ENCODE data around the gene CLK4.

CLK4 gene

GRCh38 chr5:178661836-178662540 lies 35.1 kb upstream of the CLK4 start:
- no peak overlapping the region for H2BK12ac ChIP-seq (ENCODE audit: low read length)
- no peak overlapping the region for H2AK5ac ChIP-seq (ENCODE audit: low read depth, low read length)
- H3K4me3 ChIP-seq (ENCODE audit: low read length in 2 of 2), result no peak overlapping the region
- no peak overlapping the region for H2BK15ac ChIP-seq (ENCODE audit: low read length)
- H3K9ac ChIP-seq (ENCODE audit: low read depth, low read length, poor library complexity), result no peak overlapping the region
- no peaks in the 10 kb centered on the region for H3K36me3 ChIP-seq (replicated peaks in 1 of 2; ENCODE audit: control insufficient read depth in 2 of 2, insufficient read depth in 2 of 2, low read length in 2 of 2)
- H2BK120ac ChIP-seq (ENCODE audit: low read depth, low read length), result no peak overlapping the region
- H3K4ac ChIP-seq (ENCODE audit: low read length), result no peak overlapping the region
- no peak overlapping the region for H2AFZ ChIP-seq (ENCODE audit: low read length)
- H2BK5ac ChIP-seq (ENCODE audit: low read length), result no peak overlapping the region
- peak overlapping the region; percentile 36 for H3K18ac ChIP-seq (ENCODE audit: low read length)
- H3K27me3 ChIP-seq (ENCODE audit: control insufficient read depth in 3 of 3, insufficient read depth in 3 of 3, low read depth in 1 of 3, low read length in 3 of 3), result peaks cover 0 to 4% (median 0%) of the 10 kb centered on the region in 3 experiments
- H3K79me1 ChIP-seq (ENCODE audit: low read depth, low read length), result no peaks in the 10 kb centered on the region
- H3K4me1 ChIP-seq (ENCODE audit: control insufficient read depth in 2 of 2, insufficient read depth in 1 of 2, low read depth in 1 of 2, low read length in 2 of 2), result no peaks in the 10 kb centered on the region
- no peak for DNase-seq (ENCODE audit: low spot score)
- no CpG with 5 or more reads among the region's 21 CpGs for WGBS, 2 donors (ENCODE audit: extremely low coverage in 2 of 2, insufficient read length in 2 of 2, insufficient replicate concordance in 1 of 2)
- H4K91ac ChIP-seq (ENCODE audit: low read depth, low read length, poor library complexity), result no peak overlapping the region
- no peak overlapping the region for H4K8ac ChIP-seq (ENCODE audit: low read depth, low read length)
- H3K23ac ChIP-seq (ENCODE audit: low read depth, low read length, poor library complexity), result no peak overlapping the region
- H3K14ac ChIP-seq (ENCODE audit: low read length), result no peak overlapping the region
- peaks cover 3 to 8% of the 10 kb centered on the region in 2 donors for H3K9me3 ChIP-seq (replicated peaks in 1 of 2; ENCODE audit: control insufficient read depth in 2 of 2, insufficient read depth in 1 of 2, low read depth in 1 of 2, low read length in 2 of 2)
- H3K27ac ChIP-seq (replicated peaks; ENCODE audit: low read length), result no peak overlapping the region
- no peak overlapping the region for H3K4me2 ChIP-seq (ENCODE audit: insufficient read depth, low read length, poor library complexity, severe bottlenecking)

DNA sequence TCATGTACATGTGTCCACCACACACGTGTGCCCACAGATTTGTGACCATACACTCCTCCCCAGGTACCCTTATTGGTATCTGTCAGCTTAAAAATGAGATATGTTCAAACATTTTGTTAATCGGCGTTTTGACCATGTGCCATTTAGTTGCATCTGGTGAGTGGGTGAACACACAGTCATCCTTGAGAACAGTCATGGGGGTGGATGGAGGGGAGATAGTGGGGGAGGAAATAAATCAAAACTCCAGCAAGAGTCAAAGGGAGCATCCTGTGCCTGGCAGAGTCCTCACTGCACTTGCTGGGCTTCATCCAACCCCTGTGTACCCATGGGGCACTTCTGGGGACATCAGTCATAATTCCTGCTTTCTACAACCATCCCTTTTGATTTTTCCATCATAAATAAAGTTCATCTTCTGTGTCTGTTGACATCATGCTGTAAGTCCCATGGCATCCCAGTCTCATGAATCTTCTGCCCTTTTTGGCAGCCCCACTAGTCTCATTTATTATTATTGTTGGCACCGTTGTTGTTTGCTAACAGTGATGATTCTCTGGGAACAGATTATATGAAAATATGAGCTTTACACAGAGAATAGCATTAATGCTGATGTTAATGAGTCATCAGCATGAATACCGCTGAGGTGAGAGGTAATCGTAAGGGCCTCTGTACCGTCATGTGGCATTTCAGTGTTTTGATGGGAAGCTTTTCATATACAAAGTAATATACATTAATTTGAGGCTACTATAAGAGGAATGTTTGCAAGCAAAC lies 24.4 kb upstream of the CLK4 start:
- H3K36me3 ChIP-seq (replicated peaks in 1 of 2; ENCODE audit: control insufficient read depth in 2 of 2, insufficient read depth in 2 of 2, low read length in 2 of 2), result no peaks in the 10 kb centered on the region
- H3K79me1 ChIP-seq (ENCODE audit: low read depth, low read length), result no peaks in the 10 kb centered on the region
- H4K91ac ChIP-seq (ENCODE audit: low read depth, low read length, poor library complexity), result no peak overlapping the region
- H3K4me2 ChIP-seq (ENCODE audit: insufficient read depth, low read length, poor library complexity, severe bottlenecking), result no peak overlapping the region
- H3K18ac ChIP-seq (ENCODE audit: low read length), result no peak overlapping the region
- no peaks in the 10 kb centered on the region for H3K4me1 ChIP-seq (ENCODE audit: control insufficient read depth in 2 of 2, insufficient read depth in 1 of 2, low read depth in 1 of 2, low read length in 2 of 2)
- H2BK5ac ChIP-seq (ENCODE audit: low read length), result no peak overlapping the region
- no peak overlapping the region for H2AK5ac ChIP-seq (ENCODE audit: low read depth, low read length)
- peaks cover 0 to 8% of the 10 kb centered on the region in 2 donors for H3K9me3 ChIP-seq (replicated peaks in 1 of 2; ENCODE audit: control insufficient read depth in 2 of 2, insufficient read depth in 1 of 2, low read depth in 1 of 2, low read length in 2 of 2)
- no peak overlapping the region for H3K23ac ChIP-seq (ENCODE audit: low read depth, low read length, poor library complexity)
- H3K4ac ChIP-seq (ENCODE audit: low read length), result no peak overlapping the region
- H4K8ac ChIP-seq (ENCODE audit: low read depth, low read length), result no peak overlapping the region
- DNase-seq (ENCODE audit: low spot score), result no peak
- H2BK15ac ChIP-seq (ENCODE audit: low read length), result no peak overlapping the region
- H2AFZ ChIP-seq (ENCODE audit: low read length), result no peak overlapping the region
- no peak overlapping the region for H3K4me3 ChIP-seq (ENCODE audit: low read length in 2 of 2)
- no CpG with 5 or more reads among the region's 7 CpGs for WGBS, 2 donors (ENCODE audit: extremely low coverage in 2 of 2, insufficient read length in 2 of 2, insufficient replicate concordance in 1 of 2)
- H3K14ac ChIP-seq (ENCODE audit: low read length), result no peak overlapping the region
- H2BK120ac ChIP-seq (ENCODE audit: low read depth, low read length), result no peak overlapping the region
- H2BK12ac ChIP-seq (ENCODE audit: low read length), result no peak overlapping the region
- H3K9ac ChIP-seq (ENCODE audit: low read depth, low read length, poor library complexity), result no peak overlapping the region
- no peaks in the 10 kb centered on the region for H3K27me3 ChIP-seq (ENCODE audit: control insufficient read depth in 3 of 3, insufficient read depth in 3 of 3, low read depth in 1 of 3, low read length in 3 of 3)
- H3K27ac ChIP-seq (replicated peaks; ENCODE audit: low read length), result no peak overlapping the region

DNA sequence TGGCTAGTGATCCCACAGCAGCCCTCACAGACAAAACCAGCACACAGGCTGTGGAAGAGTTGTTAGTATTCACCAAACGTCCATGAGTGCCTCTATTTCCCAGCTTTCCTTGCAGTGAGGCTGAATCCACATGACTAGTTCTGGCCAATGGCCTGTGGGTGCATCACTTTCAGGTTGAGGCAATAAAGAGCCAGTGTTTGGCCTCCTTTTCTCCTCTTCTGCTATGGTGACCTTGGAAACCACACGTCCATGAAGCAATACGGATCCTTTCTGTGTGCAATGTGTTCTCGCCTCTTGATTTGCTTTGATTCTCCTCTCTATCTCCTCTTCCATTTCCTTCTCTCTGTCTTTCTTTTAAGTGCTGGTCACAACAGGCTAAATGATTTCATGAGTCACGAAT lies 23.4 kb upstream of the CLK4 start:
- H3K9me3 ChIP-seq (replicated peaks in 1 of 2; ENCODE audit: control insufficient read depth in 2 of 2, insufficient read depth in 1 of 2, low read depth in 1 of 2, low read length in 2 of 2), result peaks cover 0 to 10% of the 10 kb centered on the region in 2 donors
- no peak overlapping the region for H3K4me2 ChIP-seq (ENCODE audit: insufficient read depth, low read length, poor library complexity, severe bottlenecking)
- no peak overlapping the region for H2BK15ac ChIP-seq (ENCODE audit: low read length)
- DNase-seq (ENCODE audit: low spot score), result no peak
- no peak overlapping the region for H4K8ac ChIP-seq (ENCODE audit: low read depth, low read length)
- no peaks in the 10 kb centered on the region for H3K36me3 ChIP-seq (replicated peaks in 1 of 2; ENCODE audit: control insufficient read depth in 2 of 2, insufficient read depth in 2 of 2, low read length in 2 of 2)
- H3K27ac ChIP-seq (replicated peaks; ENCODE audit: low read length), result no peak overlapping the region
- H2BK12ac ChIP-seq (ENCODE audit: low read length), result no peak overlapping the region
- H3K4ac ChIP-seq (ENCODE audit: low read length), result no peak overlapping the region
- H3K23ac ChIP-seq (ENCODE audit: low read depth, low read length, poor library complexity), result no peak overlapping the region
- H3K27me3 ChIP-seq (ENCODE audit: control insufficient read depth in 3 of 3, insufficient read depth in 3 of 3, low read depth in 1 of 3, low read length in 3 of 3), result no peaks in the 10 kb centered on the region
- no peak overlapping the region for H3K4me3 ChIP-seq (ENCODE audit: low read length in 2 of 2)
- H2AFZ ChIP-seq (ENCODE audit: low read length), result no peak overlapping the region
- H3K18ac ChIP-seq (ENCODE audit: low read length), result no peak overlapping the region
- no peak overlapping the region for H2AK5ac ChIP-seq (ENCODE audit: low read depth, low read length)
- H4K91ac ChIP-seq (ENCODE audit: low read depth, low read length, poor library complexity), result no peak overlapping the region
- whole genome bisulfite sequencing, 2 donors (ENCODE audit: extremely low coverage in 2 of 2, insufficient read length in 2 of 2, insufficient replicate concordance in 1 of 2), result no CpG with 5 or more reads among the region's 5 CpGs
- H3K79me1 ChIP-seq (ENCODE audit: low read depth, low read length), result no peaks in the 10 kb centered on the region
- no peak overlapping the region for H2BK5ac ChIP-seq (ENCODE audit: low read length)
- no peak overlapping the region for H3K14ac ChIP-seq (ENCODE audit: low read length)
- no peak overlapping the region for H3K9ac ChIP-seq (ENCODE audit: low read depth, low read length, poor library complexity)
- H2BK120ac ChIP-seq (ENCODE audit: low read depth, low read length), result no peak overlapping the region
- H3K4me1 ChIP-seq (ENCODE audit: control insufficient read depth in 2 of 2, insufficient read depth in 1 of 2, low read depth in 1 of 2, low read length in 2 of 2), result no peaks in the 10 kb centered on the region

DNA sequence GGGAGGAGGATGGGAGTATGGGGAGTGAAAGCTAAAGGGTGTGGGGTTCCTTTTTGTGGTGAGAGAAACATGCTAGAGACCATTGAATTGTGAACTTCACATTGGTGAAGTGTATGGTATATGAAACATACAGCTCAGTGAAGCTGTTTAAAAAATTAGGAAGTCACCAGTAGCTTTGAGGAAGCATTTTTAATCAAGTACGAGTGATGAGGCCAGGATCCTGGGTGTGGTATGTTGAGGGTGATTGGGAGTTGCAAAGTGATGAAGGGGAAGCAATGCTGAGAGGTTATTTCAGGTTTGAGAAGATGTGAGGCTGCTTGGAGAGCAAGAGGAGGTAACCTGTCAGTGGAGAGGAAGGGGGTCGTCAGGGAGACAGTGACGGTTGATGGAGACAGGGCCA lies 22.7 kb upstream of the CLK4 start:
- no peak overlapping the region for H4K91ac ChIP-seq (ENCODE audit: low read depth, low read length, poor library complexity)
- WGBS, 2 donors (ENCODE audit: extremely low coverage in 2 of 2, insufficient read length in 2 of 2, insufficient replicate concordance in 1 of 2), result no CpG with 5 or more reads among the region's 3 CpGs
- H3K9me3 ChIP-seq (replicated peaks in 1 of 2; ENCODE audit: control insufficient read depth in 2 of 2, insufficient read depth in 1 of 2, low read depth in 1 of 2, low read length in 2 of 2), result peaks cover 0 to 10% of the 10 kb centered on the region in 2 donors
- no peak overlapping the region for H3K4ac ChIP-seq (ENCODE audit: low read length)
- H3K9ac ChIP-seq (ENCODE audit: low read depth, low read length, poor library complexity), result no peak overlapping the region
- H3K27ac ChIP-seq (replicated peaks; ENCODE audit: low read length), result no peak overlapping the region
- H3K4me2 ChIP-seq (ENCODE audit: insufficient read depth, low read length, poor library complexity, severe bottlenecking), result no peak overlapping the region
- DNase-seq (ENCODE audit: low spot score), result no peak
- H4K8ac ChIP-seq (ENCODE audit: low read depth, low read length), result no peak overlapping the region
- no peaks in the 10 kb centered on the region for H3K36me3 ChIP-seq (replicated peaks in 1 of 2; ENCODE audit: control insufficient read depth in 2 of 2, insufficient read depth in 2 of 2, low read length in 2 of 2)
- no peaks in the 10 kb centered on the region for H3K79me1 ChIP-seq (ENCODE audit: low read depth, low read length)
- no peak overlapping the region for H2AK5ac ChIP-seq (ENCODE audit: low read depth, low read length)
- no peaks in the 10 kb centered on the region for H3K4me1 ChIP-seq (ENCODE audit: control insufficient read depth in 2 of 2, insufficient read depth in 1 of 2, low read depth in 1 of 2, low read length in 2 of 2)
- no peak overlapping the region for H3K23ac ChIP-seq (ENCODE audit: low read depth, low read length, poor library complexity)
- H3K14ac ChIP-seq (ENCODE audit: low read length), result no peak overlapping the region
- no peak overlapping the region for H2BK5ac ChIP-seq (ENCODE audit: low read length)
- no peak overlapping the region for H2BK12ac ChIP-seq (ENCODE audit: low read length)
- no peak overlapping the region for H2AFZ ChIP-seq (ENCODE audit: low read length)
- no peak overlapping the region for H3K4me3 ChIP-seq (ENCODE audit: low read length in 2 of 2)
- H2BK15ac ChIP-seq (ENCODE audit: low read length), result no peak overlapping the region
- no peak overlapping the region for H3K18ac ChIP-seq (ENCODE audit: low read length)
- no peaks in the 10 kb centered on the region for H3K27me3 ChIP-seq (ENCODE audit: control insufficient read depth in 3 of 3, insufficient read depth in 3 of 3, low read depth in 1 of 3, low read length in 3 of 3)
- no peak overlapping the region for H2BK120ac ChIP-seq (ENCODE audit: low read depth, low read length)

Measured in neuronal stem cell (in vitro differentiated cells).